Lung (tissue), 12 donors: ENCODE data around the gene CRY1. TPM values are rescaled to one million over a fixed set of nuclear protein-coding genes. Genes with fewer than 3 reads are reported as not detected.
A peak's percentile ranks its signal among the peaks of the same experiment; 100 is the strongest.

ENCODE experiments used
- ATAC-seq: fragments of 200-7000 bp; cut with Tn5 transposase; one replicate; pipeline ENCODE4 v1.9.1; 2020; ENCODE audit warnings: moderate number of reproducible peaks; ENCODE audit not compliant: insufficient read depth, low FRiP score
- DNase-seq, 3 donors: peaks; one replicate each; pipeline ENCODE4 v3.0.0-alpha.2; 2013 to 2017
- H3K27ac ChIP-seq, 2 donors: one replicate each; pipeline ENCODE4 v1.5.1; 2013; ENCODE audit warnings: mild to moderate bottlenecking in 2 of 2, moderate library complexity in 2 of 2, control low read depth in 1 of 2, inconsistent platforms in 1 of 2, low read depth in 1 of 2, low read length in 1 of 2
- H3K27me3 ChIP-seq, 3 donors: one replicate each; pipeline ENCODE4 v1.5.1; 2013; ENCODE audit warnings: low read length in 2 of 3; ENCODE audit not compliant: control insufficient read depth in 3 of 3, insufficient read depth in 3 of 3
- H3K36me3 ChIP-seq, 4 donors: one replicate each; pipeline ENCODE4 v1.5.1; 2013; ENCODE audit warnings: low read length in 4 of 4, mild to moderate bottlenecking in 1 of 4, moderate library complexity in 1 of 4; ENCODE audit not compliant: control insufficient read depth in 4 of 4, insufficient read depth in 4 of 4
- H3K4me1 ChIP-seq, 5 donors: one replicate each; pipeline ENCODE4 v1.5.1; 2013; ENCODE audit warnings: low read length in 5 of 5, mild to moderate bottlenecking in 2 of 5, moderate library complexity in 1 of 5; ENCODE audit not compliant: control insufficient read depth in 5 of 5, insufficient read depth in 5 of 5
- H3K4me3 ChIP-seq: one replicate; pipeline ENCODE4 v1.5.1; 2013; ENCODE audit warnings: mild to moderate bottlenecking, control low read depth, moderate library complexity
- H3K9ac ChIP-seq, 2 donors: one replicate each; pipeline ENCODE4 v1.5.1; 2013; ENCODE audit warnings: low read length in 2 of 2, control low read depth in 1 of 2; ENCODE audit not compliant: insufficient read depth in 1 of 2
- H3K9me3 ChIP-seq, 4 donors: one replicate each; pipeline ENCODE4 v1.5.1; 2013; ENCODE audit warnings: low read length in 3 of 4, mild to moderate bottlenecking in 1 of 4, moderate library complexity in 1 of 4; ENCODE audit not compliant: control insufficient read depth in 4 of 4, insufficient read depth in 3 of 4
- CTCF ChIP-seq: IDR thresholded peaks from 2 replicates; pipeline ENCODE4 v1.5.1; 2012; ENCODE audit warnings: mild to moderate bottlenecking; ENCODE audit errors: control extremely low read depth, extremely low read depth
- WGBS, 2 donors: extraction: QIAGEN DNeasy Blood & Tissue Kit; methylation state at CpG; one replicate each; pipeline ENCODE4 v1.1.7; 2013; 5-methylcytosine and 5-hydroxymethylcytosine counted together
- polyA plus RNA-seq, 2 donors: library from polyadenylated mRNA; stranded (reverse); fragments of 200-250 nt; gene quantifications; one replicate each; pipeline ENCODE4 v1.2.1, GENCODE V29; 2013
- total RNA-seq, 2 donors: library from RNA; depleted of rRNA in 1 of 2; stranded (reverse); fragments of >200 nt in 1 of 2; gene quantifications; one replicate each; pipeline ENCODE4 v1.2.1, GENCODE V29; 2014 to 2021
- donor health status: control.
- donor health status: control.
- donor health status: Bipolar disorder and iron deficiency.
- donor health status: healthy.
- donor health status: DM: yes; HTN: yes; CAD: no.

The CRY1 gene
- total and polyA plus RNA-seq, 4 donors: 5.6 to 37.2 (median 17.9) TPM

- TF ChIP-seq CTCF: no peak
- H3K27me3 ChIP-seq: peaks cover 0 to 4% (median 0%) of the 10 kb centered on the region in 3 donors
- DNase-seq (no peak), ATAC-seq (no peak)
- no peak overlapping the region for H3K9ac ChIP-seq
- H3K27ac ChIP-seq: no peak overlapping the region
- WGBS, 2 donors: 80 to 88% methylated on average over 6 of the region's 6 CpGs
- no peaks in the 10 kb centered on the region for H3K9me3 ChIP-seq
- no peaks in the 10 kb centered on the region for H3K36me3 ChIP-seq
- H3K4me1 ChIP-seq: no peaks in the 10 kb centered on the region
- no peak overlapping the region for H3K4me3 ChIP-seq
Observed at GRCh38 chr12:107127482-107128430, 34.4 kb upstream of the CRY1 start.

GRCh38 chr12:107126796-107127481 is 33.6 kb upstream of the CRY1 start:
- DNase-seq (peak in 2 of 3 donors; percentile 10 to 23), ATAC-seq (no peak)
- no peak for TF ChIP-seq CTCF
- Histone ChIP-seq H3K4me1 (no peaks in the 10 kb centered on the region), H3K27me3 (peaks cover 0 to 6% (median 0%) of the 10 kb centered on the region in 3 donors), H3K9ac (no peak overlapping the region), H3K4me3 (no peak overlapping the region), H3K9me3 (no peaks in the 10 kb centered on the region), H3K36me3 (no peaks in the 10 kb centered on the region), H3K27ac (no peak overlapping the region)
- 66 to 68% methylated on average over 5 of the region's 5 CpGs for WGBS, 2 donors

- no peak for ATAC-seq
- 80 to 90% methylated on average over 3 of the region's 3 CpGs for WGBS, 2 donors
- no peak overlapping the region for H3K9ac ChIP-seq
- H3K9me3 ChIP-seq: no peaks in the 10 kb centered on the region
- H3K27me3 ChIP-seq: peaks cover 0 to 6% (median 0%) of the 10 kb centered on the region in 3 donors
- no peaks in the 10 kb centered on the region for H3K36me3 ChIP-seq
- H3K4me3 ChIP-seq: no peak overlapping the region
- no peak for DNase-seq
- H3K27ac ChIP-seq: no peak overlapping the region
- no peak for TF ChIP-seq CTCF
- H3K4me1 ChIP-seq: no peaks in the 10 kb centered on the region
Observed at GRCh38 chr12:107125833-107126232, 32.5 kb upstream of the CRY1 start.
